Measurements from ENCODE around the gene TAF11L3.

- no peak for TF ChIP-seq CTCF (IDR thresholded peaks at IDR 0.05; ENCODE audit: low read length)
- TF ChIP-seq EZH2 (optimal IDR thresholded peaks at IDR 0.05; ENCODE audit: low read depth, low read length): no peak
Observed at GRCh38 chr5:17497446-17497845, 20.7 kb upstream of the TAF11L3 start.

Data from MM.1S (cell line).